NB4 (cell line): ENCODE results near the gene SERPINB8.

ENCODE experiments used
- DNase-seq: peaks from one replicate; pipeline ENCODE4 v3.0.0; 2010; ENCODE audit warnings: low read depth
- H3K4me3 ChIP-seq: one replicate; pipeline ENCODE4 v1.5.1; 2011; ENCODE audit warnings: mild to moderate bottlenecking, low read depth, low read length, moderate library complexity
- CTCF ChIP-seq: IDR thresholded peaks from one replicate; pipeline ENCODE4 v1.5.1; 2012; ENCODE audit warnings: low read depth, low read length
- MAX ChIP-seq: IDR thresholded peaks from 2 replicates; pipeline ENCODE4 v1.6.1; 2011; ENCODE audit warnings: low read depth, low read length
- MYC ChIP-seq: IDR thresholded peaks from 2 replicates; pipeline ENCODE4 v1.6.1; 2011; ENCODE audit warnings: low read depth, low read length
- POLR2A ChIP-seq: IDR thresholded peaks from 2 replicates; pipeline ENCODE4 v1.6.1; 2011; ENCODE audit warnings: mild to moderate bottlenecking; ENCODE audit not compliant: insufficient read length; ENCODE audit errors: extremely low read depth

Gene SERPINB8

GRCh38 chr18:63951302-63951705, 18.6 kb upstream of the SERPINB8 start:
- H3K4me3 ChIP-seq = no peak overlapping the region
- TF ChIP-seq CTCF (peak; percentile 25), MAX (no peak)
- DNase-seq = peak; percentile 46

GRCh38 chr18:63953811-63954210, 16.1 kb upstream of the SERPINB8 start:
- no peak overlapping the region for H3K4me3 ChIP-seq
- TF ChIP-seq POLR2A (no peak), MAX (no peak), MYC (no peak)
- DNase-seq = no peak

GRCh38 chr18:63956755-63957154, 13.1 kb upstream of the SERPINB8 start:
- no peak for DNase-seq
- no peak overlapping the region for H3K4me3 ChIP-seq
- no peak for TF ChIP-seq MYC

GRCh38 chr18:63960891-63961290, 9.0 kb upstream of the SERPINB8 start:
- H3K4me3 ChIP-seq = no peak overlapping the region
- TF ChIP-seq POLR2A = no peak
- no peak for TF ChIP-seq MAX
- TF ChIP-seq CTCF = no peak
- TF ChIP-seq MYC = no peak
- no peak for DNase-seq

GRCh38 chr18:63961435-63961980, 8.4 kb upstream of the SERPINB8 start:
- H3K4me3 ChIP-seq = no peak overlapping the region
- peak; percentile 29 for DNase-seq
- no peak for TF ChIP-seq MYC
- no peak for TF ChIP-seq CTCF
- TF ChIP-seq POLR2A = no peak
- no peak for TF ChIP-seq MAX

- TF ChIP-seq POLR2A = no peak
- TF ChIP-seq CTCF = no peak
- no peak for TF ChIP-seq MYC
- no peak for TF ChIP-seq MAX
- H3K4me3 ChIP-seq = no peak overlapping the region
- no peak for DNase-seq
Observed at GRCh38 chr18:63962137-63962536, 7.7 kb upstream of the SERPINB8 start.

- no peak overlapping the region for H3K4me3 ChIP-seq
- peak; percentile 74 for DNase-seq
- TF ChIP-seq MYC = no peak
- no peak for TF ChIP-seq POLR2A
- no peak for TF ChIP-seq MAX
- peak; percentile 94 for TF ChIP-seq CTCF
Observed at GRCh38 chr18:63963615-63964256, 6.1 kb upstream of the SERPINB8 start.
